Ovary (tissue), 3 donors: ENCODE data around the gene DTWD2.

Source experiments
- EP300 ChIP-seq: sonication (generic); formaldehyde crosslinking; IDR thresholded peaks from one replicate; pipeline ENCODE4 v1.6.1; 2017; ENCODE audit warnings: antibody characterized with exemption
- TF ChIP-seq, protein P1 (sequence below), 3 donors: fragments of 450-650 bp in 2 of 3; fragments of 200-600 bp in 1 of 3; IDR thresholded peaks; one replicate each; pipeline versions ENCODE4 v1.5.1 to v1.8.0; 2016 to 2022; ENCODE audit warnings: antibody characterized with exemption in 3 of 3, mild to moderate bottlenecking in 1 of 3
- donor health status: DM: no; HTN: no; CAD: no.

DNA sequence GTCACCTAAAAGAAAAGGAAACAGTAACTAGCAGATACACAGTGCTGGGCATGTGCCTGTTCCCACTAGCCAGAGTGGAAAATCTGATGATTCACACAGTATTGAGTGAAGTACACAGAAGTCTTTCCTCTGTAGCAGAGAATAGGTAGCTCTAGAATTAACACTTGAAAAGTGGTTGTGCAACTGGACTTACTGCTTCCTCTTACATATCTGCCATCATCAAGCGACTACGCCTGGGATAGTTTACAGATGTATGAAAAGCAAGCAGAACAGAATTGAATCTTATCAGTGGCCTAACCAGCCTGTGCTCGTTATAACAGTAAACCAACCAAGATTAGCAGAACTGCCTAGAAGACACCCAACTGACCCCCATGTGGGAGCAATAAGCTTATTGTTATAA lies 130.6 kb downstream of the DTWD2 start:
- TF ChIP-seq, protein P1, sequence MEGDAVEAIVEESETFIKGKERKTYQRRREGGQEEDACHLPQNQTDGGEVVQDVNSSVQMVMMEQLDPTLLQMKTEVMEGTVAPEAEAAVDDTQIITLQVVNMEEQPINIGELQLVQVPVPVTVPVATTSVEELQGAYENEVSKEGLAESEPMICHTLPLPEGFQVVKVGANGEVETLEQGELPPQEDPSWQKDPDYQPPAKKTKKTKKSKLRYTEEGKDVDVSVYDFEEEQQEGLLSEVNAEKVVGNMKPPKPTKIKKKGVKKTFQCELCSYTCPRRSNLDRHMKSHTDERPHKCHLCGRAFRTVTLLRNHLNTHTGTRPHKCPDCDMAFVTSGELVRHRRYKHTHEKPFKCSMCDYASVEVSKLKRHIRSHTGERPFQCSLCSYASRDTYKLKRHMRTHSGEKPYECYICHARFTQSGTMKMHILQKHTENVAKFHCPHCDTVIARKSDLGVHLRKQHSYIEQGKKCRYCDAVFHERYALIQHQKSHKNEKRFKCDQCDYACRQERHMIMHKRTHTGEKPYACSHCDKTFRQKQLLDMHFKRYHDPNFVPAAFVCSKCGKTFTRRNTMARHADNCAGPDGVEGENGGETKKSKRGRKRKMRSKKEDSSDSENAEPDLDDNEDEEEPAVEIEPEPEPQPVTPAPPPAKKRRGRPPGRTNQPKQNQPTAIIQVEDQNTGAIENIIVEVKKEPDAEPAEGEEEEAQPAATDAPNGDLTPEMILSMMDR (IDR thresholded peaks at IDR 0.05), result no peak
- no peak for TF ChIP-seq EP300
